Measurements from ENCODE around the gene ZCCHC8. TPM values are rescaled to one million over a fixed set of nuclear protein-coding genes. Genes with fewer than 3 reads are reported as not detected.

ZCCHC8 gene
- total and polyA plus RNA-seq, 2 of the 4 experiments (the other 2 are of a cell fraction), result 9.5 to 12.7 TPM

- TF ChIP-seq CHD1 (IDR thresholded peaks at IDR 0.05; ENCODE audit: low read depth, low read length), result no peak
These were observed 26.8 kb upstream of the ZCCHC8 start (continued) for GRCh38 chr12:122527478-122527944.

GRCh38 chr12:122526683-122527477 lies 26.1 kb upstream of the ZCCHC8 start, which contains the start of the genes KNTC1 and RSRC2:
TSS of gene KNTC1 (plus strand) at chr12:122527249. CDS start at chr12:122530064, 2,815 bp downstream.
TSS of gene RSRC2 (minus strand) at chr12:122526936. CDS start at chr12:122526853, 83 bp downstream.
- peak within 1 kb of the TSS; percentile 99 for H3K23ac ChIP-seq (ENCODE audit: low read depth, low read length)
- H4K20me1 ChIP-seq (ENCODE audit: insufficient read depth, low read length), result peaks cover 40% of the 10 kb centered on the region
- H2BK5ac ChIP-seq (ENCODE audit: low read depth, low read length, poor library complexity, severe bottlenecking), result peak within 1 kb of the TSS; percentile 96
- H2BK15ac ChIP-seq (ENCODE audit: low read depth, low read length), result peak within 1 kb of the TSS; percentile 71; the same call in 1 of the 3 replicates
- H2BK120ac ChIP-seq (ENCODE audit: low read depth, low read length), result peak within 1 kb of the TSS; percentile 66
- H2BK20ac ChIP-seq (ENCODE audit: low read depth, low read length), result no peak within 1 kb of the TSS
- H3K27ac ChIP-seq (ENCODE audit: insufficient read depth, low read length), result peak within 1 kb of the TSS; percentile 96
- in situ Hi-C loops (cut with MboI; ENCODE audit: low sequenced_read_pairs), result no loop called here
- 0 out of 2 replicates have a peak, but pooled peaks cover 2% of the 10 kb centered on the region for H3K9me1 ChIP-seq (ENCODE audit: insufficient read depth, low read length)
- H2AK5ac ChIP-seq (ENCODE audit: low read depth, low read length), result peak within 1 kb of the TSS; percentile 93
- intact Hi-C loops (cut with micrococcal nuclease), result loop anchor here (2.0 kb wide), 2 partner anchors 128 to 226 kb away; partner anchors contain the start of gene DENR
- peaks cover 20 to 35% of the 10 kb centered on the region in 2 experiments for H3K79me1 ChIP-seq (ENCODE audit: low read depth in 1 of 2, low read length in 2 of 2)
- H3K4ac ChIP-seq (ENCODE audit: low read depth, low read length), result peak within 1 kb of the TSS; percentile 95
- no peaks in the 10 kb centered on the region for H3K27me3 ChIP-seq (ENCODE audit: control insufficient read depth, insufficient read depth, low read length)
- WGBS, 2 experiments (ENCODE audit: extremely low coverage in 2 of 2, insufficient read length in 1 of 2), result 2% methylated on average over 12 of the region's 51 CpGs; no CpG with 5 or more reads in 1 of the 2 experiments
- H3K4me2 ChIP-seq (ENCODE audit: low read depth, low read length), result peak within 1 kb of the TSS; percentile 91
- H4K5ac ChIP-seq (ENCODE audit: low read depth, low read length), result peak within 1 kb of the TSS; percentile 93
- peaks cover 5% of the 10 kb centered on the region for H3K36me3 ChIP-seq (ENCODE audit: control insufficient read depth, insufficient read depth, low read length)
- H3K4me1 ChIP-seq (ENCODE audit: control insufficient read depth, insufficient read depth, low read length), result peaks cover 4% of the 10 kb centered on the region
- dilution Hi-C loops (cut with HindIII; ENCODE audit: low sequenced_read_pairs, unreplicated experiment), result no loop called here
- peak; percentile 97 for ATAC-seq (ENCODE audit: low read depth)
- peak within 1 kb of the TSS; percentile 98 for H2AK9ac ChIP-seq (replicated peaks; ENCODE audit: low read depth, low read length, poor library complexity)
- peak within 1 kb of the TSS; percentile 100 for H3K56ac ChIP-seq (ENCODE audit: extremely low read depth, insufficient read depth, low read length)
- peak within 1 kb of the TSS; percentile 92 for H2AFZ ChIP-seq (replicated peaks; ENCODE audit: low read length, poor library complexity)
- H3K14ac ChIP-seq (replicated peaks; ENCODE audit: low read depth, low read length), result peak within 1 kb of the TSS; percentile 97
- ChIA-PET CTCF (interaction anchor here (0.6 kb wide), 1 partner anchor 58 kb away, joined by 3 read pairs; no protein-coding TSS in a partner anchor), POLR2A (ENCODE audit: unreplicated experiment) (interaction anchor here (0.6 kb wide), 1 partner anchor 53 kb away, joined by 7 read pairs; no protein-coding TSS in a partner anchor)
- peak; percentile 100 for DNase-seq
- peak within 1 kb of the TSS; percentile 70 for H3K4me3 ChIP-seq (ENCODE audit: insufficient read depth, low read depth, low read length)
- H3K18ac ChIP-seq (ENCODE audit: low read depth, low read length), result peak within 1 kb of the TSS; percentile 90
- H4K8ac ChIP-seq (ENCODE audit: low read depth in 2 of 2, low read length in 2 of 2), result peak within 1 kb of the TSS; percentile 90 to 98
- BruUV-seq (replicated peaks), result no TSS peak
- peak within 1 kb of the TSS; percentile 98 for H3K9ac ChIP-seq (ENCODE audit: low read depth, low read length)
- H4K91ac ChIP-seq (ENCODE audit: insufficient read depth, low read depth, low read length), result peak within 1 kb of the TSS; percentile 98
- no peaks in the 10 kb centered on the region for H3K9me3 ChIP-seq (ENCODE audit: control insufficient read depth, insufficient read depth, low read length)
- TF ChIP-seq MAFK (IDR thresholded peaks at IDR 0.05; ENCODE audit: low read depth, low read length) (0 out of 2 replicates have a peak, but pooled peaks have one; percentile 2), CHD1 (IDR thresholded peaks at IDR 0.05; ENCODE audit: low read depth, low read length) (no peak; the same call in 1 of the 2 replicates), RFX5 (IDR thresholded peaks at IDR 0.05; ENCODE audit: low read depth, low read length) (0 out of 2 replicates have a peak, but pooled peaks have one; percentile 7), FOS (IDR thresholded peaks at IDR 0.05; ENCODE audit: low read depth, low read length) (0 out of 2 replicates have a peak, but pooled peaks have one; percentile 1), BHLHE40 (IDR thresholded peaks at IDR 0.05; ENCODE audit: low read depth, low read length) (no peak; the same call in 1 of the 2 replicates), CTCF (conservative IDR thresholded peaks at IDR 0.05; ENCODE audit: low read depth, low read length) (no peak), CEBPB (IDR thresholded peaks at IDR 0.05; ENCODE audit: low read depth, low read length) (peak; percentile 76), RCOR1 (IDR thresholded peaks at IDR 0.05; ENCODE audit: insufficient replicate concordance, low read length) (no peak), SMC3 (IDR thresholded peaks at IDR 0.05; ENCODE audit: low read depth, low read length) (no peak), POLR2A (IDR thresholded peaks at IDR 0.05; ENCODE audit: low read depth, low read length) (peak; percentile 99), NFE2L2 (IDR thresholded peaks at IDR 0.05; ENCODE audit: low read depth, low read length) (no peak)
- TF ChIP-seq, protein P1, sequence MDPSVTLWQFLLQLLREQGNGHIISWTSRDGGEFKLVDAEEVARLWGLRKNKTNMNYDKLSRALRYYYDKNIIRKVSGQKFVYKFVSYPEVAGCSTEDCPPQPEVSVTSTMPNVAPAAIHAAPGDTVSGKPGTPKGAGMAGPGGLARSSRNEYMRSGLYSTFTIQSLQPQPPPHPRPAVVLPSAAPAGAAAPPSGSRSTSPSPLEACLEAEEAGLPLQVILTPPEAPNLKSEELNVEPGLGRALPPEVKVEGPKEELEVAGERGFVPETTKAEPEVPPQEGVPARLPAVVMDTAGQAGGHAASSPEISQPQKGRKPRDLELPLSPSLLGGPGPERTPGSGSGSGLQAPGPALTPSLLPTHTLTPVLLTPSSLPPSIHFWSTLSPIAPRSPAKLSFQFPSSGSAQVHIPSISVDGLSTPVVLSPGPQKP (IDR thresholded peaks at IDR 0.05; ENCODE audit: borderline replicate concordance, low read depth, low read length), result no peak

Measured in IMR-90 (cell line).